DND-41 (cell line): ENCODE measurements around the gene GAS7.
A peak's percentile ranks its signal among the peaks of the same experiment; 100 is the strongest.

Experiments used
- ATAC-seq: fragments of 200-7000 bp; cut with Tn5 transposase; 3 replicates; pipeline ENCODE4 v1.9.1; 2021; ENCODE audit warnings: low read depth; ENCODE audit not compliant: insufficient read depth
- DNase-seq: peaks from one replicate; pipeline ENCODE4 v3.0.0-alpha.2; 2020
- H2AFZ ChIP-seq: 2 replicates; pipeline ENCODE4 v1.6.0; 2012; ENCODE audit warnings: low read depth, low read length
- H3K27ac ChIP-seq: 2 replicates; pipeline ENCODE4 v1.5.1; 2012; ENCODE audit warnings: low read length, inconsistent platforms
- H3K27me3 ChIP-seq: fragments of 200-600 bp; sonication (generic); 2 replicates; pipeline ENCODE4 v1.6.0; 2012; ENCODE audit warnings: low read length, mild to moderate bottlenecking, inconsistent platforms; ENCODE audit not compliant: insufficient read depth, poor library complexity
- H3K36me3 ChIP-seq: 2 replicates; pipeline ENCODE4 v1.5.1; 2012; ENCODE audit warnings: low read length, inconsistent platforms; ENCODE audit not compliant: insufficient read depth
- H3K4me1 ChIP-seq: 2 replicates; pipeline ENCODE4 v1.5.1; 2012; ENCODE audit warnings: mild to moderate bottlenecking, low read length; ENCODE audit not compliant: insufficient read depth
- H3K4me2 ChIP-seq: 2 replicates; pipeline ENCODE4 v1.6.0; 2012; ENCODE audit warnings: mild to moderate bottlenecking, moderate library complexity, low read length, inconsistent platforms; ENCODE audit not compliant: insufficient read depth
- H3K4me3 ChIP-seq, 2 experiments: fragments of 200-600 bp in 1 of 2; shearing (Covaris generic) in 1 of 2; 2 replicates each; pipeline ENCODE4 v1.5.1; 2012 to 2016; ENCODE audit warnings: inconsistent platforms in 2 of 2, low read length in 2 of 2, mild to moderate bottlenecking in 2 of 2, low read depth in 1 of 2, moderate library complexity in 1 of 2
- H3K79me2 ChIP-seq: 2 replicates; pipeline ENCODE4 v1.6.0; 2012; ENCODE audit warnings: low read length, inconsistent platforms; ENCODE audit not compliant: insufficient read depth
- H3K9ac ChIP-seq: 2 replicates; pipeline ENCODE4 v1.6.0; 2012; ENCODE audit warnings: low read depth, mild to moderate bottlenecking, inconsistent platforms, low read length, moderate library complexity
- H3K9me3 ChIP-seq: 2 replicates; pipeline ENCODE4 v1.5.1; 2012; ENCODE audit warnings: low read length, moderate library complexity, mild to moderate bottlenecking, inconsistent platforms; ENCODE audit not compliant: insufficient read depth, severe bottlenecking
- H4K20me1 ChIP-seq: 2 replicates; pipeline ENCODE4 v1.6.0; 2012; ENCODE audit warnings: low read length; ENCODE audit not compliant: insufficient read depth
- EZH2 ChIP-seq: IDR thresholded peaks from 3 replicates; pipeline ENCODE4 v1.6.1; 2012; ENCODE audit warnings: borderline replicate concordance, low read depth, mild to moderate bottlenecking, moderate library complexity, low read length, inconsistent platforms; ENCODE audit not compliant: severe bottlenecking
- TF ChIP-seq, protein P1 (sequence below): IDR thresholded peaks from 2 replicates; pipeline ENCODE4 v1.5.1; 2012; ENCODE audit warnings: borderline replicate concordance, low read length, moderate library complexity, mild to moderate bottlenecking; ENCODE audit not compliant: poor library complexity, severe bottlenecking; ENCODE audit errors: extremely low read depth

The GAS7 gene

DNA sequence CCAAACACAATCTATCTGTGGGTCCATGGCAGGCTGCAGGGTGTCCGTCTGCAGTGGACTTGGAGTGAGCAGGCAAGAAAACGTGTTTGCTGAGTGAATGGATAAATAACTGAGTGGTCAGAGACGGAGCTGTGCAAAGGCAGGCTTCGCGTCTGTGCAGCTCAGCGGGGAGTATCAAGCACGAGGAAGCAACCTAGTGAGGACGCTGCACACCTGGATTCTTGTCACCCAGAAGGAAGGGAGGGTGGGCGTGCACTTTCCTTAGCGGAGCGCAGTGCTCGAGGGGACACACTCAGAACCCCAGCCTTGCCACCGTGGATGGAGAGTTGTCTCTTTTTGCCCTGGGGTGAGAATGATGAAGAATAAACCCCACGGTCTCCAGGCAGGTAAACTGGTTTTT is 291.8 kb downstream of the GAS7 start:
- DNase-seq (no peak), ATAC-seq (no peak)
- H3K79me2 ChIP-seq: no peaks in the 10 kb centered on the region
- no peaks in the 10 kb centered on the region for H3K9me3 ChIP-seq
- H3K36me3 ChIP-seq: no peaks in the 10 kb centered on the region
- no peaks in the 10 kb centered on the region for H3K4me1 ChIP-seq
- H3K4me3 ChIP-seq: no peak overlapping the region
- H3K9ac ChIP-seq: no peak overlapping the region
- H4K20me1 ChIP-seq: peaks cover 4% of the 10 kb centered on the region
- H2AFZ ChIP-seq: no peak overlapping the region
- H3K27ac ChIP-seq: no peak overlapping the region
- TF ChIP-seq, protein P1, sequence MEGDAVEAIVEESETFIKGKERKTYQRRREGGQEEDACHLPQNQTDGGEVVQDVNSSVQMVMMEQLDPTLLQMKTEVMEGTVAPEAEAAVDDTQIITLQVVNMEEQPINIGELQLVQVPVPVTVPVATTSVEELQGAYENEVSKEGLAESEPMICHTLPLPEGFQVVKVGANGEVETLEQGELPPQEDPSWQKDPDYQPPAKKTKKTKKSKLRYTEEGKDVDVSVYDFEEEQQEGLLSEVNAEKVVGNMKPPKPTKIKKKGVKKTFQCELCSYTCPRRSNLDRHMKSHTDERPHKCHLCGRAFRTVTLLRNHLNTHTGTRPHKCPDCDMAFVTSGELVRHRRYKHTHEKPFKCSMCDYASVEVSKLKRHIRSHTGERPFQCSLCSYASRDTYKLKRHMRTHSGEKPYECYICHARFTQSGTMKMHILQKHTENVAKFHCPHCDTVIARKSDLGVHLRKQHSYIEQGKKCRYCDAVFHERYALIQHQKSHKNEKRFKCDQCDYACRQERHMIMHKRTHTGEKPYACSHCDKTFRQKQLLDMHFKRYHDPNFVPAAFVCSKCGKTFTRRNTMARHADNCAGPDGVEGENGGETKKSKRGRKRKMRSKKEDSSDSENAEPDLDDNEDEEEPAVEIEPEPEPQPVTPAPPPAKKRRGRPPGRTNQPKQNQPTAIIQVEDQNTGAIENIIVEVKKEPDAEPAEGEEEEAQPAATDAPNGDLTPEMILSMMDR: no peak
- no peak for TF ChIP-seq EZH2
- H3K27me3 ChIP-seq: peaks cover 2% of the 10 kb centered on the region
- H3K4me2 ChIP-seq: no peak overlapping the region

DNA sequence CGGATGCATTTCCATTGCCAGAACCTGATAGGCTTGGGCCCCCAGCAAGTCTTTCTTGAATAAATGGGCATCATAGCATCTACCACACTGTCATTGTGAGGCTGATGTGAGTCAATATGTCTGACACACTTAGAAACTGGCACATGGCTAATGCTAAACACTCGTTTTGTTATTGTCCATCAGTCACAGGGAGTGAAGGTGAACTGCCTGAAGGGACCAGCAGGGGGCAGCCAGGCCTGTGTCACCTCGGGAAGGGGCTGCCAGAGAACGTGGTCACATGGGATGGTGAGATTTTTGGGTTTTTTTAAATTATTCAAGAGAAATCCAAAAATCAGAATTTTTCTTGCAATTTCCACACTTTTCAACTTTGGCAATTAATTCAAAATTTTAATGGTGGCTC is 292.5 kb downstream of the GAS7 start:
- peaks cover 5% of the 10 kb centered on the region for H3K27me3 ChIP-seq
- no peak for TF ChIP-seq EZH2
- TF ChIP-seq, protein P1: peak; percentile 81
- H3K36me3 ChIP-seq: no peaks in the 10 kb centered on the region
- H2AFZ ChIP-seq: no peak overlapping the region
- no peak overlapping the region for H3K4me2 ChIP-seq
- peaks cover 4% of the 10 kb centered on the region for H4K20me1 ChIP-seq
- H3K9me3 ChIP-seq: no peaks in the 10 kb centered on the region
- no peak overlapping the region for H3K9ac ChIP-seq
- H3K79me2 ChIP-seq: no peaks in the 10 kb centered on the region
- no peaks in the 10 kb centered on the region for H3K4me1 ChIP-seq
- peak; percentile 66; the same call in 2 of the 3 replicates for ATAC-seq
- no peak overlapping the region for H3K4me3 ChIP-seq
- DNase-seq: peak; percentile 48
- no peak overlapping the region for H3K27ac ChIP-seq

DNA sequence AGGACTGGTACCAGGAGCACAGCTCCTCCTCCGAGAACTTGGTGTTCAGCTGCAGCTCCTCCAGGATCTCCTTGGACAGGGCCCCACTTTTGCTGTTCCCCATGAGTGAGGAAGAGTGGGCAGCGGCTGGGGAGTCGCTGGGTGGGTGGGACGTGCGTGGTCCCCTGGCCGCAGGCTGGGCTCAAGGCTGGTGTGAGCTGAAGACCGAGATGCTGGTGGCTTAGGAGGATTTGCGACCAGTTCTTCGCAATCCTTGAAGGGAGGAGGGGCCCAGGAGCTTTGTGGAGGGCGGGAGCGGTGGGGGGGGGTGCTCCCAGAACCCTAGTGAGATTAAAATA is 293.4 kb downstream of the GAS7 start, which contains the start of gene RCVRN:
Gene RCVRN (minus strand): TSS at position 194 of the 338 bp plus-strand sequence. CDS start 91 bp downstream, at position 103.
- DNase-seq (no peak), ATAC-seq (no peak)
- H3K27me3 ChIP-seq: peaks cover 5% of the 10 kb centered on the region
- no peak within 1 kb of the TSS for H2AFZ ChIP-seq
- no peaks in the 10 kb centered on the region for H3K36me3 ChIP-seq
- TF ChIP-seq, protein P1: no peak
- no peak for TF ChIP-seq EZH2
- no peak within 1 kb of the TSS for H3K9ac ChIP-seq
- no peak within 1 kb of the TSS for H3K4me3 ChIP-seq
- H3K4me2 ChIP-seq: no peak within 1 kb of the TSS
- H4K20me1 ChIP-seq: peaks cover 4% of the 10 kb centered on the region
- H3K79me2 ChIP-seq: no peaks in the 10 kb centered on the region
- no peaks in the 10 kb centered on the region for H3K9me3 ChIP-seq
- H3K4me1 ChIP-seq: no peaks in the 10 kb centered on the region
- no peak within 1 kb of the TSS for H3K27ac ChIP-seq
